ENCODE data around the gene HRH1. TPM values are rescaled to one million over a fixed set of nuclear protein-coding genes. Genes with fewer than 3 reads are reported as not detected.
A peak's percentile ranks its signal among the peaks of the same experiment; 100 is the strongest.
"Not testable (repeated sequence)": the region's sequence is repeated elsewhere in the genome, so short reads cannot be mapped to it uniquely, and the experiment has no call there.

The HRH1 gene
- total RNA-seq, 1 donor from 2014 or later: 14.6 TPM

GRCh38 chr3:11168881-11169805, 14.8 kb downstream of the HRH1 start:
- DNase-seq (ENCODE audit: low read depth, low spot score): no peak

- DNase-seq (ENCODE audit: low read depth, low spot score): no peak
Observed at GRCh38 chr3:11170052-11170770, 15.9 kb downstream of the HRH1 start.

- DNase-seq (ENCODE audit: low read depth, low spot score): no peak
Observed at GRCh38 chr3:11172096-11172690, 17.9 kb downstream of the HRH1 start.

- no peak for DNase-seq (ENCODE audit: low read depth, low spot score)
Observed at GRCh38 chr3:11173828-11174465, 19.7 kb downstream of the HRH1 start.

GRCh38 chr3:11178421-11178820, 24.1 kb downstream of the HRH1 start:
- no peak for DNase-seq (ENCODE audit: low read depth, low spot score)

- not testable (repeated sequence) for DNase-seq (ENCODE audit: low read depth, low spot score)
Observed at GRCh38 chr3:11184328-11184969, 30.2 kb downstream of the HRH1 start.

GRCh38 chr3:11185144-11185543, 30.9 kb downstream of the HRH1 start:
- DNase-seq (ENCODE audit: low read depth, low spot score): no peak

GRCh38 chr3:11185564-11186317, 31.4 kb downstream of the HRH1 start:
- DNase-seq (ENCODE audit: low read depth, low spot score): peak; percentile 88

GRCh38 chr3:11186318-11186692, 32.0 kb downstream of the HRH1 start:
- no peak for DNase-seq (ENCODE audit: low read depth, low spot score)

GRCh38 chr3:11186771-11187191, 32.5 kb downstream of the HRH1 start:
- no peak for DNase-seq (ENCODE audit: low read depth, low spot score)

- DNase-seq (ENCODE audit: low read depth, low spot score): no peak
Observed at GRCh38 chr3:11187681-11188080, 33.4 kb downstream of the HRH1 start.

- no peak for DNase-seq (ENCODE audit: low read depth, low spot score)
Observed at GRCh38 chr3:11188231-11188630, 33.9 kb downstream of the HRH1 start.

GRCh38 chr3:11195201-11195600, 40.9 kb downstream of the HRH1 start:
- no peak for DNase-seq (ENCODE audit: low read depth, low spot score)

GRCh38 chr3:11195721-11196332, 41.5 kb downstream of the HRH1 start:
- DNase-seq (ENCODE audit: low read depth, low spot score): no peak

GRCh38 chr3:11197484-11197883, 43.2 kb downstream of the HRH1 start:
- no peak for DNase-seq (ENCODE audit: low read depth, low spot score)

GRCh38 chr3:11198070-11198469, 43.8 kb downstream of the HRH1 start:
- DNase-seq (ENCODE audit: low read depth, low spot score): no peak

GRCh38 chr3:11198495-11198894, 44.2 kb downstream of the HRH1 start:
- no peak for DNase-seq (ENCODE audit: low read depth, low spot score)

GRCh38 chr3:11199902-11200845, 45.9 kb downstream of the HRH1 start:
- peak; percentile 79 for DNase-seq (ENCODE audit: low read depth, low spot score)

All from pulmonary artery endothelial cell (primary cell).